ENCODE measurements around the gene TBCEL.
"Not testable (repeated sequence)": the region's sequence is repeated elsewhere in the genome, so short reads cannot be mapped to it uniquely, and the experiment has no call there.

Gene TBCEL

DNA sequence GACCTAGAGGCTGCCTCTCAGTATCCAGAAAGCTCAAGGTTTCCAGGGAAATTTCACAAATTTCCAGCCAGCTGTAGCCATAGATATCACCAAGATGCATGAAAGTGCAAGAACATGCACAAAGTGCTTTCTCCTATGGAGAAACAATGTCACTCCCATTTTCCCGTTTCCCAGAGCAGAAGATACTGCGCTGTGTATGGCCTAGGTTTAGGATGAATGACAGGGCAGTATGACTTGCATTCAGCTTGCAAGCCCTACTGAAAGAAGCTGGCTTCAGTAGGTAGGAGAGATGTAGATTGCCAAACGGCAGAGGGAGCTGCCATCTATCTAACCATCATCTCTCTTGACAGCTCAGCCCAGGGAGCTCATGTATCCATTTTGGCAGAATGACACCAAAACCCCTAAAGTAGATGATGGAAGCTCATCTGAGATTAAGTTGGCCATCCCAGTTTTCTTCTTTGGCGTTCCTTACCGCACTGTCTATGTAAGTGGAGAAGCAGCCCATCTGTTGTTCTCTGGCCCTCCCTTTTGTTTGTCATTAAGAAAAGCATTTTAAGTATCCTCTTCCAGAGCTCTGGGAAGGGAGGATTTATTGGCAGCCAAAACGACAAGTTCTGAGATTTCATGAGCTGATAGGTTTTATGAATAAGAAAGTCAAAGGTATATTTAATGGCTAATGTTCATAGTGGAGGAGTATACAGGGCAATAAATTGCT, 81.7 kb downstream of the TBCEL start:
- no peak for DNase-seq (ENCODE audit: low spot score)

DNA sequence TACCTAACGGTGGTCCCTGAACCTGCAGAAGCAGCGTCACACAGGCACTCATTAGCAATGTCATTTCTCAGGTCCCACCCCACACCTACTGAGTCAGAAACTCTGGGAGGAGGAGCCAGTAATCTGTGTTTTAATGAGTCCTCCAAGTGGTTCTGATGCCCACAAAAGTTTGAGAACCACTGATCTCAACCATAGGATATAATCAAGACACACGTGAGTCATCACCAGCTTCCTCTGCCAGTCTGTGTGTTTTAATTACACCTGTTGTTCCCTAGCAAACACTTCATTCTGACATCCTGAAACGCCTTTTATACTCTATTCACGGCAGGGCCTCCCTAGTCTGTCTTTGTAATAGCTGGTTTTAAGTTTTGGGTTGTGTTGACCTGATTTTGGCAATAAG, 82.9 kb downstream of the TBCEL start:
- DNase-seq (ENCODE audit: low spot score): no peak

DNA sequence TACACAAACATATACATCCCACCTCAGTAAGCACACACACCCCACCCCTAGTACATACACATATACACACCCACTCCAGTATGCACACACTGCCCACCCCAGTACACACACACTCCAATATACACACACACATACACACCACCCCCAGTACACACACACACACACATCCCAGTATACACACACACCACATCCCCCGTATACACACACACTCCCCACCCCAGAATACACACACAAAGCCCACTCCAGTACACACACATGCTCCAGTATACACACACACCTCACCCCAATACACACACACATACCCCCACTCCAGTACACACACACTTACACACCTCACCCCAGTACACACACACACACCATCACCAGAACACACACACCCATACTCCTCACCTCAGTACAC, 84.5 kb downstream of the TBCEL start:
- no peak for DNase-seq (ENCODE audit: low spot score)

DNA sequence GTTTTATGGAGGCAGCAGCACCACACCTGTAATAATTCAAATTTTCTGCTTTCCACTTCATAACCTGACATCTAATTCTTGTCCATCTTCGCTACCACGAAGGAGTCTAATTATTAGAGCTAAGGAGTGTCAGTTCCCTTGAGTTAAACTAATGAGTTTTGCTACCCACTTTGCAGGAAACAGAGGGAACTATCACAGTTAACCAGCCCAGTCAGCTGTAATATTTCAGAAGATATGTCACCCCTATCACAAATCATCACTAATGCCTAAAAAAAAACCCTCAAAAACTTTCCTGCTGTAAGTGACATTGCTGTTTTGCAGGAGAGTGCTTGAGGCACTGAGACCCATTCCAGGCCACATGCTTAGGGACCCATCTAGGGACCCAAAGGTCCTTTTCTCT, 85.6 kb downstream of the TBCEL start:
- DNase-seq (ENCODE audit: low spot score): no peak

DNA sequence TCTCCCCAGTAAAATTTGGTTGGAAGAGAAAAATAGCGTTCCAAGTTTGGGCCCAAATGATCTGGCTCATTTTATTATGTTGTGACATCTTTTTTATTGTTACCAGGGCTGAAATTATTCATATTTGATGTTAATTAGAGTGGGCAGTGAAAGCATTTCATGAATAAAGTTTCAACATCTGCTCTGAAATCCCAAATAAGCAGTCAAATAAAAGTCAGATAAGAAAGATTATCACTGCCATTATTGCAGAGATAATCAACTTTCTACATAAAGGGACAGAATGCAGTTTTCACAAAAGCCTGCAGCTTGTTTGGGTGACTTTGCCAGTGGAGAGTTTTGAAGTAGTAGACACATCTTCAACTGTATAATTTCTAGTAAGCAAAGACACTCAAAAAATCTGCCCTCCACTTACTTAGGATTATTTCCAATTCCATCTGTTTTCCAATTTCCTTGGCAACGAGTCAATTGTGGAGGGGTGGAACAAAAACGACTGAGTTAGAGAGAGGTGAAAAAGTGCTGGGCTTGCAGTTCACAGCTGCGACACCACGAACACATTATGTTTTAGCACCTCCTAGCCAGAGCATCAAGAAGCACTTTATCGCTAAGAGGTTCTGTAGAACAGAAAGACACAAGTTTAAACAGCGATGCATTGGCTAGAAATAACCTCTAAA, 86.1 kb downstream of the TBCEL start:
- DNase-seq (ENCODE audit: low spot score): no peak

DNA sequence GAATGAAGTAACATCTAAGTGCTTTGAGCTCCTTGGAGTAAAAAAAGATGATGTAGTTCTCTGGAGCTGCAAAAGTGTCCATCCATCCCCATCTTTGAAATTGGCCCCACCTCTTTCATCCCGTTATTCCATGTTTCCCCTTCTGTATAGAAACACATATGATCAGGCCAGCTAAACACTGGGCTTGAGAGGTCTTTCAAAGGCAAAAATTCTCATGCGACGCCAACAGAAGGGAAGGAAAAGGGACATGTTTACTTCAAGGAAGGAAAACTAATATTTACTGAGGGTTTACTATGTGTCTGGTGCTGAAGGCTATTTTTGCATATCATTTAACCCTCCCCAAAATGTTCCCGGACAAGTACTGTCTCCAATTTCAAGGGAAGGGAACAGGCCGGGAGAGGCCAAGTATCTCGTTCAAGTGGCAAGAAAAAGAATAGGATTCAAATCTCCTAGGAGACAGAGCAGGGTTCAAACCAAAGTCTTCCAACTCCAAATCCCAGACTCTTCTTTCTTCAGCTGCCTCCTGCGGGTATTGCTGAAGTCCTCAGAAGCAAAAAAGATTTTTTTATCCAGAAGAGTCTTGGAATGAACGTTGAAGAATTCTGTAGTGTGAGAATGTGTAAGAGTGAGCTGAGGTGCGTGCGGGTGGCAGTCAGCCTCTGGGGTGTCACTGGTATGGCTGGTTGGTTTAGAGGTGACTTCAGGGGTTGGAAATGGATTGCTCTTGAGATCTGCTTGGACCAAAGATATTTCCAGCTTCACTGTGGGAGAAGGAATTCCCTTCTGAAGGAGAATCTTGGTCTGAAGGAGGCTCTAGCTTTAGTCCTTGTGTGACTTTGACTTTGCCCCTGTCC, 87.2 kb downstream of the TBCEL start:
- DNase-seq (ENCODE audit: low spot score): no peak

DNA sequence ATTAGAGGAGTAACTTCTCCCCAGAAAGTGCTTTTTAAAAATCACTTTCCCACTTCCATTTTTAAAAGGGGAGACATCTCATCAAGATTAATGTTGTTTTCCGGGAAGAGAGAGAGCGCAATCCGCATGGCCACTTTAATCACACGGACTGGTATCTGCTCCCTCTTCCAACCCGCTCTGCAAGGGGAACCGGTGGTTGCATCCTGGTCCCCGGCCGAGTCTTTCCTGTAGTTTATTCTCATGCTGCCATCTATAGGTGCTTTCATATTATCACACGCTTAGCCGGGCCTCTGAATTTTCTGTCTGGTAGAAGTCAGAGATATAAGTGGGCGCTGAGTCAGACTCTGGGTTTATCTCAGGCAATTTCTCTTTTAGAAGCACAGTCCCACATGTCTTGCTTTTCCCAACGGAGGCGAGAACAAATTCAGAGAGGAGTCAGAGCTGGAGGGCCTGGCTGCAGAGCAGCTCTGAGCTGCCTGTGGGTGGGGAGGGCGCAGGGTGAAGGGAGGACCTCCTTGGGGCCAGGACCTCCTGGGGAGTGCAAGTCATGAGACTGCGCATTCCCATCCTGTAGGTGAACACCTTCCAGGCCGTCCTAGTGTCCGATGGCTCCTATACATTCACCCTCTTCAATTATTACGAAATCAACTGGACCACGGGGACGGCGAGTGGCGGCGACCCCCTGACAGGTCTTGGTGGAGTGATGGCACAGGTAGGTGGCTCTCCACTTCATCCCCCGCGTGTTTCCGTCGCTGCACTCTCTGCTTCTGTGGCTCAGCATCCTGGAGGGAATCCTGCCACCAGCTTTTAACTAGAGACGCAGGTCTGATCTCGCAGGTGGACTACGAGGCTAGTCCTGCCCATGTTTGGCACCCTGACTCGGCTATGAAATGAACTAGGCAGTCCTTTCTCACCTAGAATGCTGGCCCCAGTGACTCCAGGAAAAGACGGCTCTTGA, 88.9 kb downstream of the TBCEL start:
- peak; percentile 67 for DNase-seq (ENCODE audit: low spot score)

DNA sequence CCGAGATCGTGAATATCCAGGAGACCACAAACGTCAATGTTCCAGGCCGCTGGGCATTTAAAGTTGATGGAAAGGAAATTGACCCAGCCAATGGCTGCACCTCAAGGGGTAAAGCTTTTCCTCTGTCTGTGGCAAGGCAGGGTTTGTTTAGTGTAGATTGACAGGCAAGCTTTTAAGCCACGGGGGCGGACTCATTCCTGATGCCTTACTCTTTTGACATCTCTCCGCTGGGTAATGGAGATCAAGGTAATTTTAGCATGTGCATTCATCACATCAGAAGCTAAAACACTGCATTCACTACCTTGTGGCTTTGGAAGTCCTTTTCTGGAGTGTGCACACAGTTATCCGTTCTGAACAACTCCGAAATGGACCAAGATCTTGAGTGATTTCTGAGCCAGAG, 89.7 kb downstream of the TBCEL start:
- DNase-seq (ENCODE audit: low spot score): no peak

DNA sequence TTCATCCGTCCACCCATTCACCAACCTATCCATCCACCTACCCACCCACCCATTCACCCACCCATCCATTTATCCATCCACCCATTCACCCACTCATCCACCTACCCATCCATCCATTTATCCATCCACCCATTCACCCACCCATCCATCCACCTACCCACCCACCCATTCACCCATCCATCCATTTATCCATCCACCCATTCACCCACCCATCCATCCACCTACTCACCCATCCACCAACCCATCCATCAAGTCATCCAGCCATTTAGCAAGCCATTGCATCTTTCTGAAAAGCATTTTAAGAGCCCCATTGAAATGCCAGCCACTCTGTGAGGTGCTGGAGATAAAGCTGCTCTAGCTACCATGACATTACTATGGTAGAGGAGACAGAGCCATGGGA, 91.1 kb downstream of the TBCEL start:
- DNase-seq (ENCODE audit: low spot score): not testable (repeated sequence)

DNA sequence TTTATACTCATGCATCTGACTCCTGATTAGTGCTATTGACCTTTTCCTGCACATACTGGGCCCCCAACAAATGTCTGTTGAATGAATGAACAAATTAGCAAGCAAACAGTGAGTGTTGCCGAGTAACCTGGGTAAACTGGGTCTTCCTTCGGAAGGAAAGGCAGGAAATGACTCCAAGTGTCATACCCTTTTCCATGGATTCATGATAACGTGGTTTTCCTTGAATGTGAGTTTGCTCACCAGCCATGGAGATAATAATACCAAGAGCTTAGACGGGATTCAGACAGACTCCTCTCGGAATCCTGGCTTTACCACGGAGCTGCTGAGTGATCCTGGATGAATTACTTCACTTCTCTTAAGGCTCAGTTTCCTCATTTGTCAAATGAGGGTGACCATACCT, 93.9 kb downstream of the TBCEL start:
- DNase-seq (ENCODE audit: low spot score): peak; percentile 63

DNA sequence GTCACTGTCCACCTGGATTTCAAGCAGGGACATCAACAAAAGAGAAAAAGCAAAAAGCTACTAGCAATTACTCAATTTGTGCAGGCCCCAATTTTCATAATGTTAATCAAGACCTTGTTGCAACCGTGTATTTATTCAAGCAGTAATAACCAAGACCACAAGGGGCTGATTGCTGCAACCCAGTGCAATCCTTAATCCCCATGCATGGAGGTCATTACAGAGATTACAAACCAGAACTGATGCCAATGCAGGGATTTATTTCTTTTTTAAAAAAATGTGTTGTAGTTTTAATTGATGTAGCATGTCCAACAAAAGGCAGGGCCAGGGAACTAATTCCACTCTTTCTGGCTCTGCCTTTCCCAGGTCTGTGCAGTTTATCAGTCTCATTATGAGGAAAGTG, 95.5 kb downstream of the TBCEL start:
- no peak for DNase-seq (ENCODE audit: low spot score)

DNA sequence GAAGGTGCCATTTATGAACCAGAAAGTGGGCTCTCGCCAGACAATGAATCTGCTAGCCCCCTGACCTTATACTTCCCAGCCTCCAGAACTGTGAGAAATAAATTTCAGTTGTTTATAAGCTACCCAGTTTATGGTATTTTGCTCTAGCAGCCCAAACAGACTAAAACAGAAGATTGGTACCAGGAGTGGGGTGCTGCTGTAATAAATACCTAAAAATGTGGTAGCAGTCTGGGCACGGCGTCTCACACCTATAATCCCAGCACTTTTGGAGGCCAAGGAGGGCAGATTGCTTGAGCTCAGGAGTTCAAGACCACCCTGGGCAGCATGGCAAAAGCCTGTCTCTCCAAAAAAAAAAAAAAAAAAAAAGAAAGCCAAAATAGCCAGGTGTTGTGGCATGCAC, 98.4 kb downstream of the TBCEL start:
- DNase-seq (ENCODE audit: low spot score): no peak

DNA sequence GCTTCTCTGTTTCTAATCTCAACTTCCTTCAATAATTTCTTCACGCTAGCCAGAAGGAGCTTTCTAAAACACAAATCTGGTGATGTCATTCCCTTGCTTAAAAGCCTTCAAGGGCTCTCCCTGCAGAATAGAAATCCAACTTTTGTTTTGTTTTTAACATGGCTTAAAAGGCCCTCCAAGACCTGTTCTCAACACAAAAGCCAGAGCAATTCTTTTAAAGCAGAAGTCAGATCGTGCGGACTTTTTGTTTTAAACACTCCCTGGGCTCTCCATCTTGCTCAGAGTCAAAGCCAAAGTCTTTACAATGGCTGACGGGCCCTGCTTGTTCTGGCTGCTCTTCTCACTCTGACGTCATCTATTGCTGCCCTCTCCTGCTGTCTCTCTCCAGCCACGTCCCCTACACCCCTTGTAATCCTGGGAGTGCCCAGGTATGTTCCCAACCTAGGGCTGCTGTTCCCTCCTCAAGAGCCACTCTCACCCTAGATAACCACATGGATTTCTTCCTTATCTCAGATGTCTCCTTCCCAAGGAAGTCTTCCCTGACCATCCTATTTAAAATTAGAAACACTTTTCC, 99.7 kb downstream of the TBCEL start:
- DNase-seq (ENCODE audit: low spot score): no peak

DNA sequence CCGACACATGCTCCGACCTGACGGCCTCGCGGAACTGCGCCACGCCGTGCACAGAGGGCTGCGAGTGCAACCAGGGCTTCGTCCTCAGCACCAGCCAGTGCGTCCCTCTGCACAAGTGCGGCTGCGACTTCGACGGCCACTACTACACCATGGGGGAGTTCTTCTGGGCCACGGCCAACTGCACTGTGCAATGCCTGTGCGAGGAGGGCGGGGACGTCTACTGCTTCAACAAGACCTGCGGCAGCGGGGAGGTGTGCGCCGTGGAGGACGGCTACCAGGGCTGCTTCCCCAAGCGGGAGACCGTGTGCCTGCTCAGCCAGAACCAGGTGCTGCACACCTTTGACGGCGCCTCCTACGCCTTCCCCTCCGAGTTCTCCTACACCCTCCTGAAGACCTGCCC, 103.9 kb downstream of the TBCEL start:
- no peak for DNase-seq (ENCODE audit: low spot score)

DNA sequence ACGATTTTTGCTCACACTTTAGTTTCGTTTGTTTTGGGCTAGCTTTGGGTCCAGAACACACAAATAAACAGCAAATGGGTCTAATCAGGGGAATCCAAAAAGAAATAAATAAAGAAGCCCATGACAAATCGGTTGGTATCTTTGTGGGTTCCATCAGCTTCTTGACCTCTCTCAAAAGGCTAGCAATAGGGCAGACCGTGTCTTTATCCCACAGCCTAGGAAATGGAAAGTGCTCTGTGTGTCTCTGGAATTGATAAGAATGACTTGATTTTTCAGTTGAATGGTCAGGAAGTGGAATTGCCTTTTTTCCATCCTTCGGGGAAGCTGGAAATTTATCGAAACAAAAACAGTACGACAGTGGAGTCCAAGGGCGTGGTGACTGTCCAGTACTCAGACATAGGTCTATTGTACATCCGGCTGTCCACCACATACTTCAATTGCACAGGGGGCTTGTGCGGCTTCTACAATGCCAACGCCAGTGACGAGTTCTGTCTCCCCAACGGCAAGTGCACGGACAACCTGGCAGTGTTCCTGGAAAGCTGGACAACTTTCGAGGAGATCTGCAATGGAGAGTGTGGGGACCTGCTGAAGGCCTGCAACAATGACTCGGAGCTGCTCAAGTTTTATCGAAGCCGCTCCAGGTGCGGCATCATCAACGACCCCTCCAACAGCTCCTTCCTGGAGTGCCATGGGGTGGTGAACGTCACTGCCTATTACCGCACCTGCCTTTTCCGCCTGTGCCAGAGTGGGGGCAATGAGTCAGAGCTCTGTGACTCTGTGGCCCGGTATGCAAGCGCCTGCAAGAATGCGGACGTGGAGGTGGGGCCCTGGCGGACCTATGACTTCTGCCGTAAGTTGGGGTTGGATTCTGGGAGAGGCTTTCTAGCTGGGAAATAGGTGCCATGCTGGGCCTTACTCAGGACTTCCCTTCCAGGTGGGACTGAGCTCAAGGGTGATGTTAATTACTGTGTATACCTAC, 105.7 kb downstream of the TBCEL start:
- DNase-seq (ENCODE audit: low spot score): no peak

DNA sequence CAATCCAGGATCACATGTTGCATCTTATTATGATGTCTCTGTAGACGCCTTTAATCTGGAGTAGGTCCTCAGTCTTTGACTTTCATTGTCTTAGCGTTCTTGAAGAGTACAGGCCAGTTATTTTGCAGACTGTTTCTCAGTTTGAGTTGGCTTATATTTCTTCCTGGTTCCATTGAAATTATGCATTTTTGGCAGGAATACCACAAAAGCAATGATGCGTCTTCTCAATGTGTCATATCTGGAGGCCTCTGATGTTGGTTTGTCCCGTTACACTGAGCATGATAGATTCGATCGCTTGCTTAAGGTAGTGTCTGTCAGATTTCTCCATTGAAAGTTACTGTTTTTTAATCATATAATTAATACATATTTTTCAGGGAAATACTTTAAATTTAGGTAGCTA, 107.8 kb downstream of the TBCEL start:
- DNase-seq (ENCODE audit: low spot score): peak; percentile 30

DNA sequence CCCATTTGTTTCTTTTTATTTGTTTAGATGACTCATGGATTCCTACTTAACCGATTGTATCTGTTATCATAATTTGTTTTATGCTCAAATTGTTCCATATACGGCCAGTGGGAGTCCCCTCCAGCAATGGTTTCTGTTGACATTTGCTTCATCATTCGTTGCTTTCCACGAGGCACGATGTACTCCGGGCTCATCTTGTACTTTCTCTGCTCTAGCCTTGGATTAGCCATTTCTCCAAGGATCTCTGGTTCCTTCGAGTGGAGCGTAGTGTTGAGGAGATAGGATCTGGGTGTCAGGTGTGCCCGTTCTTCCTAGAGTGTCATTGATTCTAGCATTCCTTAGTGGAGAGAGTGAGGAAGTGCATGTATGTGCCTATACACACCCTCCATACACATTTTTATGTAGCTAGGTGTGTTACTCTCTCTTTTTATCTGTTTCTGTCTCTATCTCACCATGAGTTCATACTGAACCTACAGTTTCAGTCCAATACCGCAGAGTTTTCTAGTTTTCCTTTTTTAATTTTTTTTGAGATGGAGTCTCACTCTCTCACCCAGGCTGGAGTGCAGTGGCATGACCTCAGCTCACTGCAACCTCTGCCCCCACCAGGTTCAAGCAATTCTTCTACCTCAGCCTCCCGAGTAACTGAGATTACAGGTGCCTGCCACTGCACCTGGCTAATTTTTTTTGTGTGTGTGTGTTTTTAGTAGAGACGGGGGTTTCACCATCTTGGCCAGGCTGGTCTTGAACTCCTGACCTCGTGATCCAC, 108.5 kb downstream of the TBCEL start:
- DNase-seq (ENCODE audit: low spot score): no peak

DNA sequence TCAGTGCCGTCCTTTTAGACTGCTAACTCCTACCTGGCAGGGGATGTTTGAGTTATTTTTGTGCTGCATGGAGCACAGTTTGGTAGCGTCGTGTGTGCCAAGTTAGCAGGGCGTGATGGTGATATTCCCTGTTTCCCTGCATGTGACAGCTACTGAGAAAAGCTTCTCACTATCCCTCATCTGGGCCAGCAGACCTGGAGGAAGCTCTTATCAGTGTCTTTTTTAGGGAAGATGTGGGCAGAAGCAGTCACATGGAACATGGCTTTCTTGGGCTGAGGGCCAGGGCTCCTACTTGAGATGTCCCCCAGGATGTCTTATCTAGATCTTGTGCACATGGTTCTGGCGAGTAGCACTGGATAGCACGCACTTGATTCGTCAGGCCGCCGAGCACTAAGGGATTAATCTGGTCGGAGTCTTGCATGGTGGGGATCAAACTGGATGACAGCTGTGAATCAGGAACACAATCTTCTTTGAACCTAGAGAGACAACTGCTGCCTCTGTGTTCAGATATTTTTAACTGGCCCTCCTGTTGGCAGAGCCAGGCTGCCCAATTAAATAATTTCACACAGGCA, 110.9 kb downstream of the TBCEL start:
- DNase-seq (ENCODE audit: low spot score): no peak

DNA sequence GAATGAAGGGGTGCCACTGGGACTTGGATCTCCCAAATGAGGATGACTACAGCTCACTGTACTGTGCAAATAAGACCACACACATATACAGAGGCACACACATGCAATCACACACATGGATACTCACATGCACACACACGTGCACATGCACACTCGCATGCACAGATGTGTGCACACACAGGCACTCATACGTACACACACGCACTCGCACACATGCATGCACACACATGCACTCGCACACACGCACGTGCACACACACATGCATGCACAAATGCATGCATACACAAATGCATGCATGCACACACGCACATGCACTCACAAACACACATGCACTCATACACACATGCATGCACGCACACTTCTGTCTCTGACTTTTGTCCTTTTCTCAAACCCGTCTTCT, 113.1 kb downstream of the TBCEL start:
- DNase-seq (ENCODE audit: low spot score): no peak
